ENCODE data around the gene COL27A1. TPM values are rescaled to one million over a fixed set of nuclear protein-coding genes. Genes with fewer than 3 reads are reported as not detected.
"Not testable (repeated sequence)": the region's sequence is repeated elsewhere in the genome, so short reads cannot be mapped to it uniquely, and the experiment has no call there.

The COL27A1 gene
- total RNA-seq, 2 experiments from 2014 or later: 0.87 to 1.2 TPM

DNA sequence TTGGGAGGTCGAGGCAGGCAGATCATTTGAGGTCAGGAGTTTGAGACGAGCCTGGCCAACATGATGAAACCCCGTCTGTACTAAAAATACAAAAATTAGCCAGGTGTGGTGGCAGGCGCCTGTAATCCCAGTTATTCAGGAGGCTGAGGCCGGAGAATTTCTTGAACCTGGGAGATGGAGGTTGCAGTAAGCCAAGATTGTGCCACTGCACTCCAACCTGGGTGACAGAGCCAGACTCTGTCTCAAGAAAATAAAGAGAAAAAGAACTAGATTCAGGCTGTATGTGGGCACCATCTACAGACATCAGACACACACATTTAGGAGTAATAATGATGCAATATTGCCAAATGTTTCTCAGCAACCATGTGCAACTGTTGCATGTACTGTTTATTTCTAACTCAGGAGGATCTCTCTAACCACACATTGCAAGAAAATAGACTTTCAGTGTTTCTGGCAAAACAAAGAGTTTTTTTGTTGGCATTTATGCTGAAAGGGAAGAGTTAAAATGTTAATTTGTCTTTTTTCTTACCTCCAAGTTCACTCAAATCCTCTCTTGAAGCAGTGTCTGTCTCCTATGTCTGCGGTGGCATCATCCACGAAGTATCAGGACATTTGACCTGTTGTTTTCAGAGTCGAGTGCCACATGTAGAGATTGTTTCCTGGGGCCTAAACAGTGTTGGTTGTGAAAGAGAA lies 162.5 kb downstream of the COL27A1 start:
- ATAC-seq (ENCODE audit: poor library complexity) (no peak), DNase-seq (no peak)
- H3K27ac ChIP-seq (ENCODE audit: low read depth in 1 of 2, low read length in 2 of 2): no peak overlapping the region
- no peaks in the 10 kb centered on the region for H3K4me1 ChIP-seq (ENCODE audit: insufficient read depth, low read length)
- Mint-ChIP-seq H3K9me3 (no peaks in the 10 kb centered on the region), H3K4me1 (ENCODE audit: low read depth) (no peaks in the 10 kb centered on the region), H3K27ac (no peak overlapping the region), H3K4me3 (no peak overlapping the region), H3K36me3 (ENCODE audit: low read depth) (no peaks in the 10 kb centered on the region), H3K27me3 (peaks cover 4% of the 10 kb centered on the region)
- ChIA-PET POLR2A (no interaction called here), CTCF (no interaction called here)
- intact Hi-C loops (cut with DNase I, micrococcal nuclease): loop anchor here in 1 of 2 experiments (10.0 kb wide), 1 partner anchor 707 kb away; no protein-coding TSS in a partner anchor
- H3K4me3 ChIP-seq (ENCODE audit: low read length): no peak overlapping the region
- TF ChIP-seq CTCF (IDR thresholded peaks at IDR 0.05): no peak
- H3K9me3 ChIP-seq (ENCODE audit: control insufficient read depth in 1 of 2, insufficient read depth in 1 of 2, low read length in 2 of 2): peaks cover 0 to 5% of the 10 kb centered on the region in 2 experiments
- no peaks in the 10 kb centered on the region for H3K36me3 ChIP-seq (ENCODE audit: insufficient read depth, low read length)
- peaks cover 0 to 2% of the 10 kb centered on the region in 2 experiments for H3K27me3 ChIP-seq (ENCODE audit: control insufficient read depth in 1 of 2, insufficient read depth in 2 of 2, low read length in 2 of 2)

GRCh38 chr9:114318416-114318815 lies 163.1 kb downstream of the COL27A1 start:
- Histone ChIP-seq H3K9me3 (ENCODE audit: control insufficient read depth in 1 of 2, insufficient read depth in 1 of 2, low read length in 2 of 2) (peaks cover 0 to 5% of the 10 kb centered on the region in 2 experiments), H3K27ac (ENCODE audit: low read depth in 1 of 2, low read length in 2 of 2) (no peak overlapping the region), H3K4me3 (ENCODE audit: low read length) (no peak overlapping the region), H3K36me3 (ENCODE audit: insufficient read depth, low read length) (no peaks in the 10 kb centered on the region), H3K4me1 (ENCODE audit: insufficient read depth, low read length) (no peaks in the 10 kb centered on the region), H3K27me3 (ENCODE audit: control insufficient read depth in 1 of 2, insufficient read depth in 2 of 2, low read length in 2 of 2) (peaks cover 0 to 2% of the 10 kb centered on the region in 2 experiments)
- no peak for TF ChIP-seq CTCF (IDR thresholded peaks at IDR 0.05)
- DNase-seq: no peak
- Mint-ChIP-seq H3K4me3 (no peak overlapping the region), H3K36me3 (ENCODE audit: low read depth) (no peaks in the 10 kb centered on the region), H3K9me3 (no peaks in the 10 kb centered on the region), H3K27ac (no peak overlapping the region), H3K27me3 (peaks cover 4% of the 10 kb centered on the region), H3K4me1 (ENCODE audit: low read depth) (no peaks in the 10 kb centered on the region)
- CTCF ChIA-PET: no interaction called here
- POLR2A ChIA-PET: no interaction called here
- intact Hi-C loops (cut with DNase I, micrococcal nuclease): loop anchor here in 1 of 2 experiments (10.0 kb wide), 1 partner anchor 706 kb away; no protein-coding TSS in a partner anchor
- no peak for ATAC-seq (ENCODE audit: poor library complexity)

GRCh38 chr9:114319147-114319546 lies 163.8 kb downstream of the COL27A1 start:
- no peaks in the 10 kb centered on the region for H3K9me3 Mint-ChIP-seq
- Histone ChIP-seq H3K9me3 (ENCODE audit: control insufficient read depth in 1 of 2, insufficient read depth in 1 of 2, low read length in 2 of 2) (peaks cover 0 to 5% of the 10 kb centered on the region in 2 experiments), H3K27me3 (ENCODE audit: control insufficient read depth in 1 of 2, insufficient read depth in 2 of 2, low read length in 2 of 2) (peaks cover 0 to 2% of the 10 kb centered on the region in 2 experiments), H3K27ac (ENCODE audit: low read depth in 1 of 2, low read length in 2 of 2) (no peak overlapping the region), H3K4me3 (ENCODE audit: low read length) (no peak overlapping the region), H3K4me1 (ENCODE audit: insufficient read depth, low read length) (no peaks in the 10 kb centered on the region), H3K36me3 (ENCODE audit: insufficient read depth, low read length) (no peaks in the 10 kb centered on the region)
- no peak overlapping the region for H3K4me3 Mint-ChIP-seq
- CTCF ChIA-PET: no interaction called here
- intact Hi-C loops (cut with DNase I, micrococcal nuclease): loop anchor here in 1 of 2 experiments (10.0 kb wide), 1 partner anchor 706 kb away; no protein-coding TSS in a partner anchor
- H3K36me3 Mint-ChIP-seq (ENCODE audit: low read depth): no peaks in the 10 kb centered on the region
- ATAC-seq (ENCODE audit: poor library complexity) (no peak), DNase-seq (no peak)
- no peaks in the 10 kb centered on the region for H3K4me1 Mint-ChIP-seq (ENCODE audit: low read depth)
- POLR2A ChIA-PET: no interaction called here
- no peak for TF ChIP-seq CTCF (IDR thresholded peaks at IDR 0.05)
- no peak overlapping the region for H3K27ac Mint-ChIP-seq
- H3K27me3 Mint-ChIP-seq: peaks cover 4% of the 10 kb centered on the region

DNA sequence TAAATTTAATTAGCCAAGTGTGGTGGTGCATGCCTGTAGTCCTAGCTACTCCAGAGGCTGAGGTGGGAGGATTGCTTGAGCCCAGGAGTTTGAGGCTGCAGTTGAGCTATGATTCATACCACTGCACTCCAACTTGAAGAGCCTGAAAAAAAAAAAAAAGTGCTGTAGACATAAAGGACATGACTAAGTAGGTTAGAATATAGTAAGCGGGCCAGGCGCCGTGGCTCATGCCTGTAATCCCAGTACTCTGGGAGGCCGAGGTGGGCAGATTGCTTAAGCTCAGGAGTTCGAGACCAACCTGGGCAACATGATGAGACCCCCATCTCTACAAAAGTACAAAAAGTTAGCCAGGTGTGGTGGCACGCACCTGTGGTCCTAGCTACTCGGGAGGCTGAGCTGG lies 165.4 kb downstream of the COL27A1 start:
- POLR2A ChIA-PET; H3K36me3 Mint-ChIP-seq (ENCODE audit: low read depth); CTCF ChIA-PET; H3K4me1 ChIP-seq (ENCODE audit: insufficient read depth, low read length); H3K36me3 ChIP-seq (ENCODE audit: insufficient read depth, low read length); H3K9me3 ChIP-seq (ENCODE audit: control insufficient read depth in 1 of 2, insufficient read depth in 1 of 2, low read length in 2 of 2); H3K27ac ChIP-seq (ENCODE audit: low read depth in 1 of 2, low read length in 2 of 2); ATAC-seq (ENCODE audit: poor library complexity); DNase-seq; H3K4me3 Mint-ChIP-seq; H3K4me1 Mint-ChIP-seq (ENCODE audit: low read depth); H3K27ac Mint-ChIP-seq; H3K27me3 ChIP-seq (ENCODE audit: control insufficient read depth in 1 of 2, insufficient read depth in 2 of 2, low read length in 2 of 2); intact Hi-C loops (cut with DNase I, micrococcal nuclease); H3K9me3 Mint-ChIP-seq; H3K27me3 Mint-ChIP-seq; H3K4me3 ChIP-seq (ENCODE audit: low read length): not testable (repeated sequence)
